ENCODE measurements around the gene KBTBD12. TPM values are rescaled to one million over a fixed set of nuclear protein-coding genes. Genes with fewer than 3 reads are reported as not detected.

The KBTBD12 gene
- total and polyA plus RNA-seq, 2 of the 13 experiments (the other 11 are each of a cell fraction or from before 2014, with no cell fraction given): not detected

- TF ChIP-seq ZNF512B (CRISPR knock-in tag; IDR thresholded peaks at IDR 0.05; ENCODE audit: borderline replicate concordance): no peak
- no peak for TF ChIP-seq ATM (IDR thresholded peaks at IDR 0.05; ENCODE audit: borderline replicate concordance)
- TF ChIP-seq ZC3H4 (CRISPR knock-in tag; IDR thresholded peaks at IDR 0.05; ENCODE audit: borderline replicate concordance): no peak
- no peak for TF ChIP-seq SOX6 (IDR thresholded peaks at IDR 0.05)
- no peak for TF ChIP-seq SOX6 (CRISPR knock-in tag; IDR thresholded peaks at IDR 0.05)
- TF ChIP-seq HNF4G (IDR thresholded peaks at IDR 0.05; ENCODE audit: borderline replicate concordance, low read depth, low read length): no peak
- no peak for TF ChIP-seq HNF4G (CRISPR knock-in tag; IDR thresholded peaks at IDR 0.05; ENCODE audit: borderline replicate concordance, low read depth)
- no peak for TF ChIP-seq TBP (CRISPR knock-in tag; IDR thresholded peaks at IDR 0.05)
- no peak for TF ChIP-seq TCF7L2 (IDR thresholded peaks at IDR 0.05; ENCODE audit: low read depth, low read length)
- no peak for TF ChIP-seq RFX5 (IDR thresholded peaks at IDR 0.05; ENCODE audit: low read depth, low read length)
- no peak for TF ChIP-seq CSRNP2 (CRISPR knock-in tag; conservative IDR thresholded peaks at IDR 0.05; ENCODE audit: low read depth)
Observed at GRCh38 chr3:127964053-127964452, 49.0 kb downstream of the KBTBD12 start (continued).

Data from HepG2 (cell line).